Activated T-cell treated with anti-CD3 and anti-CD28 coated beads for 48 hours (primary cell): ENCODE results near the gene SERPINF2.
"Not testable (repeated sequence)": the region's sequence is repeated elsewhere in the genome, so short reads cannot be mapped to it uniquely, and the experiment has no call there.

Experiments
- DNase-seq: peaks from one replicate; pipeline ENCODE4 v3.0.0-alpha.2; 2020; ENCODE audit warnings: low read depth

SERPINF2 gene

GRCh38 chr17:1762901-1763898, 20.5 kb downstream of the SERPINF2 start:
- no peak for DNase-seq

DNA sequence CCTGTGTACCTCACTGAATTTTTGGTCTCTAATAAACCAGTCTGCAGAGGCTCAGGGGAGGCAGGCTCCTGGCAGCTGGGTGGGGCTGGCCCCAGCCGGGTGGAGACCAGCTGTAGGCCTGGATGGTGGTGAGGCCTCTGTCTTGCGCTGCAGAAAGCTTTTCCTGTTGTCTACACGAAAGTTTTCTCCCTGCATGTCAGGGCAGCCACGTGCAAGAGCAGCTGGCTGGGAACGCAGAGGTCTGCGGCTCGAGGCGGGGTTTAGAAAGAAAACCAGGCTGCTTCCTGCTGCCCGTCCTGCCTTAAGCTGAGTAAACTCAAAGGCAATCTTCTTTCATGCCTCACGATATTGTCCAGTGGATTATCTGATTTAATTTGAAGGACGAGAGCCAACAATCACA, 21.6 kb downstream of the SERPINF2 start:
- DNase-seq = peak; percentile 25

DNA sequence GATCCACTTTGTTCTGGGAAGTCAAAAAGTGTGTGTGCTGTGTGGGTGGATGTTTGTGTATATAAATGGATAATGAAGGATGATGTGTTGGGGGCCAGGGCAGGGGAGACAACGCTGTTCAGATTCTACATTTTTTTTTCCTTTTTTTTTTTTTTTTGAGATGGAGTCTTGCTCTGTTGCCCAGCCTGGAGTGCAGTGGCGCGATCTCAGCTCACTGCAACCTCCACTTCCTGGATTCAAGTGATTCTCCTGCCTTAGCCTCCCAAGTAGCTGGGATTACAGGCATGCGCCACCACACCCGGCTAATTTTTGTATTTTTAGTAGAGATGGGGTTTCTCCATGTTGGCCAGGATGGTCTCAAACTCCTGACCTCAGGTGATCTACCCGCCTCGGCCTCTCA, 22.0 kb downstream of the SERPINF2 start:
- not testable (repeated sequence) for DNase-seq

- DNase-seq = no peak
These were observed 22.9 kb downstream of the SERPINF2 start for GRCh38 chr17:1765576-1765975.

DNA sequence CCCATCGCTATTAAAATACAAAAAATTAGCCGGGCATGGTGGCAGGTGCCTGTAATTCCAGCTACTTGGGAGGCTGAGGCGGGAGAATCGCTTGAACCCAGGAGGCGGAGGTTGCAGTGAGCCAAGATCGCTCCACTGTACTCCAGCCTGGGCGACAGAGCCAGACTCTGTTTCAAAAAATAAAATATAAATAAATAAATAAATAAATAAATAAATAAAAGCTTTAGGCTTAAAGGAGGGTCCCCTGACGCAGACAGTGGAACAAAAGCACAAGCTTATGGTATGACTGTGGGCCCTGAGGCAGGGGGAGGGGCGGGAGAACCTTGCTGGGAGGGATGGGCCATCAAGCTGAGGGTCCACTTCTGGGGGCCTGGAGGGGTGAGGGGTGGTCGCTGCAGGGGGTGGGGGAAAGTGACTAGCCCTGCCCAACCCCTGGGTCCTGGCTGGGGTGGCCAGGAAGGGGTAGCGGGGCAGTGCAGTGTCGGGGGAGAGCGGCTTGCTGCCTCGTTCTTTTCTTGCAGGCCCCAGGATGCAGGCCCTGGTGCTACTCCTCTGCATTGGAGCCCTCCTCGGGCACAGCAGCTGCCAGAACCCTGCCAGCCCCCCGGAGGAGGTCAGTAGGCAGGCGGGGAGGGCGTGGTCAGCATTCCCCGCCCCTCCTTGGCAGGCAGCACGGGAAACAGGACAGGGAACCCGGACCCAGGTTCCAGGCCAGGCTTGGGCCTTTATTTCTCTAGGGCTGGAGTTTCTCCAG, 23.9 kb downstream of the SERPINF2 start:
- no peak for DNase-seq

DNA sequence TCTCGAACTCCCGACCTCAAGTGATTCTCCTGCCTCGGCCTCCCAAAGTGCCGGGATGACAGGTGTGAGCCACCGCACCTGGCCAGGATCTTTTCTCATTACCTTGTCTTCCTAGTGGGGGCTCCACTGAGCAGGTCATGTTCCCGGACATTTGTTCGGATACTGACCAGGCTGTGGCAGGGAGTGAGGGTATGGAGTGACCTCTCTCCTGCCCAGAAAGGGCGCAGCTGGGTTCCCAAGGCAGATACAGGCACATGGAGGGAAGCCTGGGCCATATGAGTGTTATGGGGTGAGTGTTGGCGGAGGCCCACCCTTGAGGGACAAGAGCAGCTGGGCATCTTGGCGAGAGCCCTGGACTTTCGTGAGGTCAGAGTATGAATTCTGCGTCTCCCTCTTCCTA, 24.7 kb downstream of the SERPINF2 start:
- no peak for DNase-seq

GRCh38 chr17:1769822-1770477, 27.3 kb downstream of the SERPINF2 start:
- peak; percentile 4 for DNase-seq

- not testable (repeated sequence) for DNase-seq
These were observed 30.5 kb downstream of the SERPINF2 start for GRCh38 chr17:1773000-1773695.

DNA sequence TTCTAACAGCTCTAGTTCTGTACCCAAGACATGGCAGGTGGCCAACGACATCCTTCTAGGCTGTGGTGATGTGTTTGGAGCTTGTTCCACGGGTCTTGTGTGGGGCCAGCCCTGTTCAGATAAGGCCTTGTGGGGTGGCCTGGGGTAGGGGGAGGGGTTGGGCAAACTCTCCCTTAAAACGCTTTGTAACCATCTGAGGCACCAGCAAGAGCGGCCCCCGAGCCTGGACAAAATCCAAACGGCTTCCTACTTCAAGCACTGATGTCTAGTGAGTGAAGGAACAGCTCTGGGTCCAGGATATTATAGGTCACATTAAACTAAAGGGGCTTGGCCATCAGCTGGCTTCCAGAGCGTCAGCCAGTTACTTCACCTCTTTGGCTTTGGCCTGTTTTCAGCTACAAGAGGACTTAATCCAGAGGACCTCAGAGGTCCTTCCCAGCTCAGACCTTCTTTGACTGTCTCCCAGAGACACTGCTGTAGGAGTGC, 31.1 kb downstream of the SERPINF2 start:
- DNase-seq = no peak

DNA sequence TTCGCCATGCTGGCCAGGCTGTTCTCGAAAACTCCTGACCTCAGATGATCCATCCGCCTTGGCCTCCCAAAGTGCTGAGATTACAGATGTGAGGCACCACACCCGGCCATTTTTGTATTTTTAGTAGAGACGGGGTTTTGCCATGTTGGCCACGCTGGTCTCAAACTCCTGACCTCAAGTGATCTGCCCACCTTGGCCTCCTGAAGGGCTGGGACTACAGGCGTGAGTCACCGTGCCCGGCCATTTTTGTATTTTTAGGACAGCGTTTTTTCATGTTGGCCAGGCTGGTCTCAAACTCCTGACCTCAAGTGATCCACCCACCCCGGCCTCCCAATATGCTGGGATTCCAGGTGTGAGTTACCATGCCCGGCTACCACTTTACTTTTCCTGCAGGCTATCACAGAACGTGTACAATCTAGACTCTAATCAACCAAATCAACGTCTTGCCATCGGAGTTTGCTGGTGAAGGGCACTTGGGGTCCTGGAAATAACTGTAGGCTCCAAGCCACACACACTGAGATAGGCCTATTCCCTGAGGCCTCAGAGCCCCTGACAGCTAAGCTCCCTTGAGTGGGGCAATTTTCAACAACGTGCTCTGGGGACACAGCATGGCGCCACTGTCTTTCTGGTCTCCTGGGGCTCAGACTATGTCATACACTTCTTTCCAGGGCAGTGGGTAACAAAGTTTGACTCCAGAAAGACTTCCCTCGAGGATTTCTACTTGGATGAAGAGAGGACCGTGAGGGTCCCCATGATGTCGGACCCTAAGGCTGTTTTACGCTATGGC, 31.9 kb downstream of the SERPINF2 start:
- no peak for DNase-seq

GRCh38 chr17:1776328-1776727, 33.7 kb downstream of the SERPINF2 start:
- no peak for DNase-seq

DNA sequence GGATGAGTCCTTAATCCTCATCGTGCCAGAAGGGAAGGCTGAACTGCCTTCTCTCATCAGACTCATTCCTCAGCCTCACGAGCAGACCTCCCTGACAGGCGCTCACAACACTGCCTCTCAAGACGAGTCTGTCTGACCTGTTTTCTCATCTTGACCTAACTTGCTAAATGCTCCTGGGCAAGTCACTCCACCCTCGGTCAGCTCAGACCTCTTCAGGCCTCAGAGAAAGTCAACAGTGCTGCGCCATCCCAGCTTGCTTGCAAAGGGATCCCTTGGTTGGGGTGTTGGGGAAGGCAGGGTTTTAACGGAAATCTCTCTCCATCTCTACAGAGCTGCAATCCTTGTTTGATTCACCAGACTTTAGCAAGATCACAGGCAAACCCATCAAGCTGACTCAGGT, 34.2 kb downstream of the SERPINF2 start:
- no peak for DNase-seq

DNA sequence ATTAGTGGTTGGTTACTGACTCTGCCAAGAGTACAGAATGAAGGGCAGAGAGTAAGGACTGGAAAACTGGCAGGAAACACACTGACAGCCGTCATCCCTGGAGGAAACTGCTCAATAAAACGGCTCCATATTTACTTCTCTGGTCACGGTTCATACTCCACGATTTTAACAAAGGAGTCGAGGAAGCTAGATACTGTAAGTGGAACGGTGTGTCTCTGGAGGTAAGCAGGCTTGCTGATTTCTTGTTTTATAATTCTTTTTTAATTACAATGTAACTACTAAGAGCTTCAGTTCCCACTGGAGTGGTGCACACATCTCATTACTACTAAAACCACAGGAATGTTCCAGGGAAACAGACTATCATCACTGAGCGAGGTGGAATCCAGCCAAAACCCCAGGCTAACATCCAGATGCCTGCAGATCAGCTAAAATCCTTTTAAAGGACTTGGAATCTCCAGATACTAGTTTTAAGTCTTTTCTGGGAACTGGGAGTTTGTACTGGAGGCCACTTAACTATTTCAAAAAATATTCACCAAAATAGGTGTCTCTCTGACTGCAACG, 37.0 kb downstream of the SERPINF2 start:
- no peak for DNase-seq

DNA sequence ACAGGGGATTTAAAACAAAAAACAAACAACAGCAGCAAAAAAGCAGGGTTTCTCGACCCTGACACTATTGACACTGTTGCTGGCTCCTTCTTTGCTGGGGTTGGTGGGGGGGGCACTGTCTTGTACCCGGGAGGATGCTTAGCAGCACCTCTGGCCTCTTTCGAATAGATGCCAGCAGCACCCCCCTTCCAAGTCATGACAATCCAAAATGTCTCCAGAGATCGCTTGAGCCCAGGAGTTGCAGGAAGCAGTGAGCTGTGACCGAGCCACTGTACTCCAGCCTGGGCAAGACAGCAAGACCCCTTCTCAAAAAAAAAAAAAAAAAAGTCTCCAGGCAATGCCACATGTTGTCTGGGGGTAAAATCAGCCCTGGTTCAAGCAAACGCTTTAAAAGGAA, 39.5 kb downstream of the SERPINF2 start:
- no peak for DNase-seq

GRCh38 chr17:1783271-1783670, 40.6 kb downstream of the SERPINF2 start:
- no peak for DNase-seq

DNA sequence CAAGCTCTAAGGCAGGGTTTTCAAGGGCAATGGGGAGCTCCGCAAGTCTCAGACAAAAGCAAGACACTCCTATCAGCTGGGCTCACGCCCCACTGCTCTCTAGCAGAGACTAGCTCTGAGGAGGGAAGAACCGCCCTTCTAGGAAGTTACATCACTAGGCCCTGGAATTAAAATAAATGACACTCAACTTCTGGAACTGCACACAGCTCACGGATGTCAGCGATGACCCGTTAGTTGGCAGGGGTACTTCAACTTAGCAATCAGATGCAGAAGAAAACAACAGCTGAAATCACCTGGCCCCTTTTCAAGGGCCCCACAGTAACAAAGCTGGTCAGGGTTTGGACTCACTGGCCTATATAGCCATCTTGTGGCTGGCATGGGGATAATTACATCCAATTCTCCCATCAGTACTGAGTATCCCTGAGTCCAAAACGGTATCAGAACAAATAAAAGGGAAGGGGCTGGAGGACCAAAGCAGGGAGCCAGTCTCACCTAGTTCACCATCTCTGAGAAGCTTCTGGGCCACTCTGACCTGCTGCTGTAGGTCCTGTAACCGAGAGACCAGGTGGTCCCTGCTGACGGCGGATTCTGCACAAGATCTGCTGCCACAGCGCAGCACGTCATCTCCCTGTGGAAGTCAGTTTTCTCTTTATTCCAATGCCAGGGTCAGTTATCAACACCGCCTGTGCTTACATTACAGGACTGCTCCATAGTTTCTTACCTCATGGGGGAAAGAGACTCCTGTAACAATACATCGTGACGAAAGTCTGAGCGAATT, 41.4 kb downstream of the SERPINF2 start:
- no peak for DNase-seq

GRCh38 chr17:1785930-1786329, 43.3 kb downstream of the SERPINF2 start:
- no peak for DNase-seq

DNA sequence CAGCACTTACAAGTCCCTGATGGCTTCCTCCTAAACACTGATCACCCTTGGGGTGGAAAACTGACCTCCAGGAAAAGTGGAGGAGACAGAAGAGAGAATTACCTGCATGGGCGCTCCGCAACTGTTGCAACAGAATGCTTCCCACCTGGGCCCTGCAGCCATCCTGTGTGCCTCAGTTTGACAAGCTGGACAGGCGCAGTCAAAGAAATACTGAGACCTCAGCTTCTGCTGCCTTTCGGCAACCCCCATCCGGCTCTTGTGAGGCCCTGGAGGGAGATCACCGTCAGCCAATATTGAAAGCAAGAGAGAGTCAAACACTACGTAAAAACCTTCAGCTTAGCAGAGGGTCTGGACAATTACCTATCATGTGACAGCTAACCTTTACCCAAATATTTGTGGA, 44.0 kb downstream of the SERPINF2 start:
- no peak for DNase-seq

GRCh38 chr17:1787301-1787902, 44.7 kb downstream of the SERPINF2 start:
- DNase-seq = no peak
